Activated T-helper 1 cell treated with Interleukin-2 at 50 U/mL for 16 hours (primary cell): ENCODE data around the gene CARHSP1.
"Not testable (repeated sequence)": the region's sequence is repeated elsewhere in the genome, so short reads cannot be mapped to it uniquely, and the experiment has no call there.

ENCODE experiments used
- DNase-seq: peaks from one replicate; pipeline ENCODE4 v3.0.0-alpha.2; 2020; ENCODE audit warnings: low read depth

The CARHSP1 gene

GRCh38 chr16:8854298-8854948 lies 14.4 kb downstream of the CARHSP1 start:
- DNase-seq, result no peak

- no peak for DNase-seq
Measured at GRCh38 chr16:8853611-8854010, 15.2 kb downstream of the CARHSP1 start.

GRCh38 chr16:8853150-8853549 lies 15.7 kb downstream of the CARHSP1 start:
- no peak for DNase-seq

GRCh38 chr16:8852534-8852933 lies 16.3 kb downstream of the CARHSP1 start:
- DNase-seq, result no peak

DNA sequence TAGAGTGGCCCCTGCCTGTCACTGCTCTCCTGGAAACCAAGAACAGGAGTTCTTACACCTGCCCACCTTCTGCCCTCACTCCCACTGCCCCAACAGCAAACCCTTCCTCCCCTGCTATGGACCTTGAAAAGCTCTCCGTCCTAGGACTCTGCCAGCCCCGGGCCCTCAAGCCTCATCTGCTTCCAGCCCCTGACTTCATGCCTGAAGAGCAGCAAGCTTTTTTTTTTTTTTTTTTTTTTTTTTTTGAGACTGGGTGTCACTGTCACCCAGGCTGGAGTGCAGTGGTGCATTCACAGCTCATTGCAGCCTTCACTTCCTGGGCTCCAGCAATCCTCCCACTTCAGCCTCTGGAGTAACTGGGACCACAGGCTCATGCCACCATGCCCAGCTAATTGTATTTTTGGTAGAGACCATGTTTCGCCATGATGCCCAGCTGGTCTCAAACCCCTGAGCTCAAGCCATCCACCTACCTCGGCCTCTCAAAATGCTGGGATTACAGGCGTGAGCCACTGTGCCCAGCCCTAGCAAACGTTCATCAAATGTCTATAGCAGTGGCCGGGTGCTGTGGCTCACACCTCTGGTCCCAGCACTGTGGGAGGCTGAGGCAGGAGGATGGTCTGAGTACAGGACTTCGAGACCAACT lies 16.9 kb downstream of the CARHSP1 start:
- DNase-seq, result no peak

DNA sequence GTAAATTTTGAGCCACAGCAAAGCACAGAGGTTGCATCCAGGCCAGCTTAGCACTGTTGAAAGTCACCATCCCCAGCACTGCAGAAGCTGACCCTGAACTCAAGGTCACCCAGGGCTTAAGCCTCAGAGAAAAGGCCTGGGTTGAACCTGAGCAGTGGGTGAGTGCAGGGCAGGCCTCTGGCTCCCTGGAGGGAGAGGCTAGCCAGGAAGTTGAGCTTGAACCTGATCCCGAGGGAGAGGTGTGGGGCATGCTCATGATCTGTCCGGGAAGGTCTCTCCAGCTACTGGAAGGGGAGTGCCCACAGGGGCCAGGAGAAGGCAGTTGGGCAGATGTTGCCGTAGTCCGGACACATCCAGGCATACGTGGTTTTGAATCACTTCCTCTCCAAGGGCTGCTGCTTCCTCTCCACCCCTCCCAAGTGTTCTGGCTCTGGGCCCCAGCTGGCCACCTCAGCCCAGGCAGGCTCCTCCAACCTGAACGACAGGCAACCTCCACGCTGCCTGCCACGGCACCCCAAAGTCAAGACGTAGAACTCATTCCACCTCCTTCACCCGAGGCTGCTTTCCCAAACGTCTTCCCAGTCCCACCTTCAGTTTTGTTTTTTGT lies 18.4 kb downstream of the CARHSP1 start:
- no peak for DNase-seq

- DNase-seq, result no peak
Measured at GRCh38 chr16:8849411-8850011, 19.3 kb downstream of the CARHSP1 start.

DNA sequence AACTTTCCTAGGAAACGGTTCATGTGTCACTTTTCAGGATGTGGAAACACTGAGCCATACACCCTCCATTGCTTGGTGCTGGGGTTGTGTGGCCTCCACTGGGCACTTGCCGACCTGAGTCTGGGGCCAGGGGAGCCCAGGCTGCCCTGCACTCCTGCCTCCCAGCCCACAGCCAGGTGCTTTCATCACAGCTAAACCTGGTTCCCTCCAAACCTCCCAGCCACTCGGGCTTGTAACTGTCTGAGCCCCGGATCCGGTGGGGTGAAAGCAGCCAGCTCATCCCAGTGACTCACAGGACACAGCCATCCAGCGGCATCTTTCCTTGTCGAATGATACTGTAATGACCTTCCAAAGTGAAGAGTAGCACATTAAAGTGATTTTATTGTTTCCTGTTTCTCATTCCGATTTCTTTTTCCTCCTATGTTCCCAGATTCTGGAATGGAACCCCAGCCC lies 19.8 kb downstream of the CARHSP1 start:
- no peak for DNase-seq

GRCh38 chr16:8848231-8848938 lies 20.4 kb downstream of the CARHSP1 start:
- no peak for DNase-seq

GRCh38 chr16:8847623-8848022 lies 21.2 kb downstream of the CARHSP1 start:
- no peak for DNase-seq

DNA sequence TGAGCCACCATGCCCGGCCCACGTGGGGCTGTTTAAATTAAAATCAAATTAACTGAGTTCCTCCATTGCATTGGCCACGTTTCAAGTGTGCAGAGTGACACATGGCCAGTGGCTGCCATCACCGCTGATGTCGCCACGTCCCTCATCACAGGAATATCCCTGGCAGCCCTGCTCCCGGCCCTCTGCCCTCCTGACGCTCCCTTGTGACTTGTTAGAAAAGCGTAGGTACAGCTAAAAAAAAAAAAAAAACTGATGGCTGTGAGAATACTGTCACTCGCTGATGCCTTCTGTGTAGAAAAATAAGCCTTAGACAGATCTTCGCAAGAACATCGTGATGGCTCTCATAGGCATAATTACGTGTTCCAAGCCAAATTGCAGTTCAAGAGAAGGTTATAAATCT lies 21.7 kb downstream of the CARHSP1 start:
- DNase-seq, result no peak

GRCh38 chr16:8846401-8846932 lies 22.3 kb downstream of the CARHSP1 start:
- no peak for DNase-seq

DNA sequence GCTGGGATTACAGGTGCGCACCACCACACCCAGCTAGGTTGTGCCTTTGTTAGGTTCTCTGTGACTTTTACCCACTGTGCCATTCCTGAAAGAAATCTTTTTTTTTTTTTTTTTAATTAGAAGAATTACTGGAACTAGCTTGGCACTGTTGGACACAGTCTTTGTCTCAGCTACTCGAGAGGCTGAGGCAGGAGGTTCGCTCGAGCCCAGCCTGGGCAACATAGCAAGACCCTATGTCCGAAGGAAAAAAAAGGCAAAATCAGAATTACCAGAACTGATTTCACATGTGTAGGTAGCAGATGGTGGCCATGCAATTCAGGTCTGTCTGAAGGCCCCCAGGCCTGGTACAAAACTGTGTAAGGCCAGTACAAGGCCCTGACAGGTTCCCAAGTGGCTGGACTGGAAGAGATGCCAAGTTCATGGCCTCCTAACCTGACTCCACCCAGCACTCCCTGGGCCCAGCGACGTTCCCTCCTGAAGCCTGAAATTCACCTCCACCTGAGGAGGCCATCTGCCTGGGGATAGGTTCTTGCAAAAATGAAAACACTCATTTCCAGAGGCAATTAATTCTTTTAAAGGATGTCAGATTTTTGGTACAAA lies 23.0 kb downstream of the CARHSP1 start:
- DNase-seq, result no peak

DNA sequence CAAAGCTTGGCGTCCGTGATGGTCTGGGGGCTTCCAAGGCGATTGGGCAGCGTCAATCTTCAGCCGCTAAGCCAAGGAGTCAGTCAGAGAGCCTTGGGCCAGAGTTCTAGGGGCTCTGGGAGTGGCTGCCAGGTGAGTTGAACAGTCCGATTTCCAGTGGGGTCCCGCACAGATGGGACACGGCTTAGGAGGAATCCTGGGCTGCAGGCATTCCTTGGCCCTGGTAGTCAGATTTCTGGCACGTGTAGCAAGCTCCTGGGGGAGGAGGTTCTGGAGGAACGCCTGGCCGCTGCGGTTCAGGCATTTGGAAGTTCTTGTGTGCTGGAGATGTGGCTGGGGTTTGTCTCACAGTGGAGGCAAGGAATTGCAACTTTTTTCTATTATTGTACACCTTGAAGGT lies 25.5 kb downstream of the CARHSP1 start:
- DNase-seq, result not testable (repeated sequence)

DNA sequence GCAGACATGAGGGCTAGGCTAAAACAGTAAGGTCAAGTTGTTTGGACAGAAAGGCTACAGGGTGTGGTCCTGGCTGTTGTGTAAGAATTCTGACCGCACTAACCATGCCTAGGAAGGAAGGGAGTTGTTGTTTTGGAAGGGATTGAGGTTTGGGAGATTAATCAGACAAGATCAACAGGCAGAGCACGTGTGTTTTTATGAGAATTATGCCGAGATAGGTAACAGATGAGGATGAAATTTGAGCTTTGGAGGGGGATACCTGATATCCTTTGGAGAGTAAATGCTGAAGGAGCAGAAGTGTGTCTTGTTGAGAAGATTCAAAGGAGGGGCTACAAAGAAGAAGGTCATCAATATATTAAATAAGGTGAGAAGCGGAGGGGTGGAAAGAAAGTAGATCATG lies 26.8 kb downstream of the CARHSP1 start:
- DNase-seq, result not testable (repeated sequence)

DNA sequence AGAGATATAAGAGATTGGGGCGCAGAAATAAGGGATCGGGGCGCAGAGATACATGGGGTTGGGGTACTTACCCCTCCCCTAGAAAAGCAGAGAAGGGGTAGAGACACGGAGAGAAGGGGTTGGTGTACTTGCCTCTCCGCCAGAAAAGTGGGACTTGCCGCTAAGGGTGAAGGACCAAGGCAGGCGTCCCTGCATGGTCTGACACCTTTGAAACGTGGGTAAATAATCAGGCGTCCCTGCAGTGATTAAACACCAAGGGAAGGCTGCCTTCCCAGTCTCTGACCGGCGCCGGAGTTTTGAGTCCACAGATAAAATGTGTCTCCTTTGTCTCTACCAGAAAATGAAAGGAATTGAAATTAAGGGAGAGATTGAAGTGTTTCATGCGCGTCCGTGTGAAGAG lies 31.2 kb downstream of the CARHSP1 start:
- DNase-seq, result not testable (repeated sequence)

DNA sequence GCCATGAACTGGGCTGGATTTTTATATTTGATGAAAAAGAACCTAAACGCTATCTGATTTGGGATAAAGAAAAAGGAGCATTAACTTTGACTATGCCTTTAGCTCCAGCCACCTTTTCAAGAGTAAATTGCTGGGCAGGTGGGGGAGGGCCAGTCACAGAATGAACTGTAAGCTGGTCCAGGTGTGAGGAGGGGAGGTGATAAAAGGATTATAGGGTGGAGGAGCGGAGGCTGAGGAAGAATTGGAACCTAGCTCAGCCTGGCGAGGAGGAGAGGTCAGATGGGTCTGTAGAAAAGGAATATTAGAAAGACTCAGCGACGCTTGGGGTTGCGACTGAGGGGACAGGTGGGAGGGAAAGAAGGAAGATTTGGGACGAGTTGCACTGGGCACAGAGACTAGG lies 32.0 kb downstream of the CARHSP1 start:
- not testable (repeated sequence) for DNase-seq

GRCh38 chr16:8832717-8833105 lies 36.1 kb downstream of the CARHSP1 start:
- no peak for DNase-seq

GRCh38 chr16:8831871-8832716 lies 36.7 kb downstream of the CARHSP1 start:
- DNase-seq, result no peak

DNA sequence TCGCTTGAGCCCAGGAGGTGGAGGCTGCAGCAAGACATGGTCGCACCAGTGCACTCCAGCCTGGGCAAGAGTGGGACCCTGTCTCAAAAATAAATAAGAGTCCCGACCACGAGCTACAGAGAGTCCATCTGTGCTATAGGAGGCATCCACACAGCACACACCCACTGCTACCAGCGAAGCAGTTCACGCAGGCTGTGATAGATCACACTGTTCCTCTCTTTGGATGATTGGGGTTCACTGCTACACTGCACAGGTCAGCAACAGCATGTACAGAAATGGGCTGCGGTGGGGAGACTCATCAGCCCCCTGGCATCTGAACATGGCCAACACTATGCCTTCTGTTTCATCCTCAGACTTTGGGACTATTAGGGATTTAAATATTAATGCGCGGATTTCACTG lies 37.4 kb downstream of the CARHSP1 start:
- DNase-seq, result no peak
